DMS 273 treated with DMSO at 0.1 percent for 48 hours (cell line): ENCODE measurements around the gene SCT.

Experiments used
- DNase-seq: peaks from one replicate; lab custom pipeline; 2025; lab: John Stamatoyannopoulos, UW

SCT gene

GRCh38 chr11:584287-584686, 42.7 kb downstream of the SCT start:
- no peak for DNase-seq

GRCh38 chr11:581752-582151, 45.2 kb downstream of the SCT start:
- DNase-seq, result no peak

- no peak for DNase-seq
Measured at GRCh38 chr11:581342-581741, 45.6 kb downstream of the SCT start.

GRCh38 chr11:579830-580601, 47.0 kb downstream of the SCT start:
- DNase-seq, result no peak

- DNase-seq, result no peak
Measured at GRCh38 chr11:578276-579035, 48.5 kb downstream of the SCT start.

GRCh38 chr11:577611-577894, 49.4 kb downstream of the SCT start:
- DNase-seq, result no peak

- no peak for DNase-seq
Measured at GRCh38 chr11:576811-577610, 50.0 kb downstream of the SCT start.
